Sigmoid colon (tissue), 3 donors: ENCODE measurements around the gene DOCK8.

ENCODE experiments used
- POLR2A ChIP-seq, 2 donors: fragments of 450-650 bp; IDR thresholded peaks; one replicate each; pipeline ENCODE4 v1.6.1; 2016; ENCODE audit warnings: antibody characterized with exemption in 2 of 2, mild to moderate bottlenecking in 2 of 2, moderate library complexity in 2 of 2
- TF ChIP-seq, protein P1 (sequence below), 4 experiments: fragments of 450-650 bp in 3 of 4; fragments of 200-600 bp in 1 of 4; IDR thresholded peaks; one replicate each; pipeline ENCODE4 v1.5.1; 2016 to 2019; ENCODE audit warnings: antibody characterized with exemption in 4 of 4, mild to moderate bottlenecking in 3 of 4, moderate library complexity in 2 of 4

DNA sequence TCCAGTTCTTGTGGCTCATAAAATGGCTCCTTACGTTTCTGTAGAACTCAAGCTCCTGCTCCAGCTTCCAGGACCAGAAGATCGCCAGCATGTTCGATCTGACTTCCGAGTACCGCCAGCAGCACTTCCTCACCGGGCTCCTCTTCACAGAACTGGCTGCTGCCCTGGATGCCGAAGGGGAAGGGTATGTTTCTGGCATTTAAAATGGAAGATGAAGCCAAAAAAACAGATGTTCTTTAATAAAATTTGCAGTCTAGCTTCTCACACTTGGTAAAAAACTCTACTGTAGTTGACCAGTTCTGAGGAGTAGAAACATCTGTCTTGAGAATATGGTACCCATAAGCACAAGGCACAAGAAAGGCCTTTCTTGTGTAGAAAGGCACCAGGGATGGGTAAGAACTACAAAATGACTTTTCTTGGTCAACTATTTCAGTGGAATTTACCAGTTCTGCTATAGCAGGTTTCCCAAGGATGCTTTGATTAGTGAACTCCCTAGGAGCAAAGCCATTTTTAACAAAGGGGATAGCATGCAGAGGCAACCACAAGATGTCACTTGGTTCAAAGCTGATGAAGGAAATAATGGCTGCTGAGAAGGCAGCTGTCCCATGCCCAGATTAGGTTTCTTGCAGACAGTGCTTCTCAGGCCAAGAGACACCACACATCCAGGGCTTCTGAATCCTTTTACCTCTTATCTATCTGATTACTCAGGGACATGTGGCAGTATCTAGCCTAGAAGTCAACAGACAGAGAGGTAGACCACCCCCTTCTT is 192.4 kb downstream of the DOCK8 start:
- TF ChIP-seq, protein P1, sequence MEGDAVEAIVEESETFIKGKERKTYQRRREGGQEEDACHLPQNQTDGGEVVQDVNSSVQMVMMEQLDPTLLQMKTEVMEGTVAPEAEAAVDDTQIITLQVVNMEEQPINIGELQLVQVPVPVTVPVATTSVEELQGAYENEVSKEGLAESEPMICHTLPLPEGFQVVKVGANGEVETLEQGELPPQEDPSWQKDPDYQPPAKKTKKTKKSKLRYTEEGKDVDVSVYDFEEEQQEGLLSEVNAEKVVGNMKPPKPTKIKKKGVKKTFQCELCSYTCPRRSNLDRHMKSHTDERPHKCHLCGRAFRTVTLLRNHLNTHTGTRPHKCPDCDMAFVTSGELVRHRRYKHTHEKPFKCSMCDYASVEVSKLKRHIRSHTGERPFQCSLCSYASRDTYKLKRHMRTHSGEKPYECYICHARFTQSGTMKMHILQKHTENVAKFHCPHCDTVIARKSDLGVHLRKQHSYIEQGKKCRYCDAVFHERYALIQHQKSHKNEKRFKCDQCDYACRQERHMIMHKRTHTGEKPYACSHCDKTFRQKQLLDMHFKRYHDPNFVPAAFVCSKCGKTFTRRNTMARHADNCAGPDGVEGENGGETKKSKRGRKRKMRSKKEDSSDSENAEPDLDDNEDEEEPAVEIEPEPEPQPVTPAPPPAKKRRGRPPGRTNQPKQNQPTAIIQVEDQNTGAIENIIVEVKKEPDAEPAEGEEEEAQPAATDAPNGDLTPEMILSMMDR (IDR thresholded peaks at IDR 0.05) = no peak
- TF ChIP-seq POLR2A (IDR thresholded peaks at IDR 0.05) = no peak
